Memory B cell (primary cell): Measurements from ENCODE around the gene NAA38.

Experiments used
- ATAC-seq: fragments of 150-1000 bp; cut with Tn5 transposase; 2 replicates; pipeline ENCODE4 v1.10.0; 2021; ENCODE audit warnings: low read depth, mild to moderate bottlenecking, moderate library complexity
- DNase-seq, 2 donors: peaks; one replicate each; pipeline ENCODE4 v3.0.0; 2022; ENCODE audit warnings: low spot score in 2 of 2
- H3K27ac Mint-ChIP-seq: one replicate; pipeline ENCODE4 v1.8.0; 2022; ENCODE audit warnings: mild to moderate bottlenecking, moderate library complexity, mixed read lengths
- H3K27me3 Mint-ChIP-seq: one replicate; pipeline ENCODE4 v1.8.0; 2022; ENCODE audit warnings: mixed read lengths
- H3K36me3 Mint-ChIP-seq: one replicate; pipeline ENCODE4 v1.8.0; 2022; ENCODE audit warnings: mild to moderate bottlenecking, mixed read lengths
- H3K4me1 Mint-ChIP-seq: one replicate; pipeline ENCODE4 v1.8.0; 2022; ENCODE audit warnings: mixed read lengths
- H3K4me3 Mint-ChIP-seq: one replicate; pipeline ENCODE4 v1.8.0; 2022; ENCODE audit warnings: mild to moderate bottlenecking, moderate library complexity, mixed read lengths
- H3K9me3 Mint-ChIP-seq: one replicate; pipeline ENCODE4 v1.8.0; 2022; ENCODE audit warnings: mixed read lengths

The NAA38 gene

DNA sequence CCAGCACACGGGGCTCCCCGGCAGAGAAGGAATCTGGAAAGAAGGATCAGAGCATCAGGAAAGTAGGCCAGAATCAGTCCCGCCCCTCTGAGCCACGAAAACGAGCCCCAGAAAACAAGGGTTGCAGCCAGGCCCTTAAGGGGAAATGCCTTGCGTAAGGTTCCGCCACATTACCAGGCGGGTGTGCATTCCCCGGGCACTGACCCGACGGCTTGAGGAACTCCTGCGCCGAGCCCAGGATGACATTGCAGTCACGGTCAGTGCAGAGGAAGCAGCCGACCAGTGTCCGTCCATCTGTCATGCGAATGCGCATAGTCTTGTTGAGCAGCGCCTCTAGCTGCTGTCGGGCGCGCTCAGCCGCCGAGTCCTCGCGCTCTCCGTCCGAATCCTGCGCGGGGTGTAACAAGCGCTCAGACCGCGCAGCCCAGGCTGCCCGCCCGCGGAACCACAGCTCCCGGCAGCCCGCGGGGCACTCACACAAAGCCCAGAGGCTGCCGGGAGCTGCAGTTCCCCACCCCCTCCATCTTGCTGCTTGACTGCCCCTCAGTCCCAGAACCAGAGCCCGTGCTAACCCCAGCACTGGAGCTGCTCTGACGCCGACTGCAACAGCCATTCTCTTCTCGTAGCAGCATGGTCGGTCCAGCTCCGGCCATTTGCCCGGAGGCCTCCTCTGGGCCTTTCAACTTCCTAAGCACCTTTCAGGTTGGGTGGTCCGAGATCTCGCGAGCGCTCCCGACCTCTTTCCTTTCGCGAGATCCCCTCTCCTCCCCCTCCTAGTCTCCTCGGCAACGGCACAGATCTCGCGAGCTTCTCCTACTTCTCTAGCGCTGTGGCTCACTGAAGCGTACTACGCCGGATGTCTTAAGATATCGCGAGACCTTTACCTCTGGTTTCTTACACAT, at the start of gene NAA38:
Gene NAA38 (minus strand): TSS at position 749 of the 902 bp plus-strand sequence. CDS start 96 bp downstream, at position 653.
- H3K9me3 Mint-ChIP-seq: no peaks in the 10 kb centered on the region
- peaks cover 8% of the 10 kb centered on the region for H3K4me1 Mint-ChIP-seq
- H3K27me3 Mint-ChIP-seq: no peaks in the 10 kb centered on the region
- DNase-seq (peak; percentile 91 to 92), ATAC-seq (peak; percentile 81)
- peaks cover 2% of the 10 kb centered on the region for H3K36me3 Mint-ChIP-seq
- no peak within 1 kb of the TSS for H3K27ac Mint-ChIP-seq
- no peak within 1 kb of the TSS for H3K4me3 Mint-ChIP-seq

DNA sequence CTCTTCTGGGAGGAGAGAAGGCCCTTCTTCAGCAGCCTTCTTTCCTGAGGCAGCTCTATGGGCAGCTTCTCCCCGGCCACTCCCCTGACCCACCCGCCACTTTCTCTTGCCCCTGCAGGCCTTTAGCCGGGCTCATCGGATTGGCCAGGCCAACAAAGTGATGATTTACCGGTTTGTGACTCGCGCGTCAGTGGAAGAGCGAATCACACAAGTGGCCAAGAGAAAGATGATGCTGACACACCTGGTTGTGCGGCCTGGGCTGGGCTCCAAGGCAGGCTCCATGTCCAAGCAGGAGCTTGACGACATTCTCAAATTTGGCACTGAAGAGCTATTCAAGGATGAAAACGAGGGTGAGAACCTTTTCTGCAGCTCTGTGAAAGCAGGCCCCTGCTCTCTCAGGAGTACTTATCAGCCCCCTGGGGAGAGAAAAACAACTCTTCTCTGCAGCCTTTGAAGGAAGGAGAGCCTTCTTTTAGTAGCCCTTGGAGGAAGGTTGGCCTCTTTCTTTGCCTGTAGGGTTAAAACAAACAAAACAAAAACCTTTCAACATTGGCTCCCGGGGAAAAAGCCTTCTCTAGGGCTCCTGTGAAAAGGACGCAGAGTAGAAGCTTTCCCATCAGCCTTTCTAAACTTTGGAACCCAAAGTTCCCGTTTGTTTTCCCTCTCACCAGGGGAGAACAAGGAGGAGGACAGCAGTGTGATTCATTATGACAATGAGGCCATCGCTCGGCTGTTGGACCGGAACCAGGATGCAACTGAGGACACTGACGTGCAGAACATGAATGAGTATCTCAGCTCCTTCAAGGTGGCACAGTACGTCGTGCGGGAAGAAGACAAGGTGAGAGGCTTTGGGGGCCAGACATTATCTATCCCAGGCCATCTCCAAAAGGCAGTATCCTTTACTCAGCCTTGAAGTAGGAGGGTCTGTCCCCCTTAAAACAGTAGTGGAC, 46.1 kb upstream of the NAA38 start:
- no peak overlapping the region for H3K4me3 Mint-ChIP-seq
- ATAC-seq: no peak
- H3K4me1 Mint-ChIP-seq: no peaks in the 10 kb centered on the region
- DNase-seq: no peak
- peaks cover 37% of the 10 kb centered on the region for H3K36me3 Mint-ChIP-seq
- H3K27me3 Mint-ChIP-seq: no peaks in the 10 kb centered on the region
- H3K9me3 Mint-ChIP-seq: no peaks in the 10 kb centered on the region
- H3K27ac Mint-ChIP-seq: no peak overlapping the region

GRCh38 chr17:7897773-7898172, 40.4 kb upstream of the NAA38 start:
- H3K9me3 Mint-ChIP-seq: no peaks in the 10 kb centered on the region
- DNase-seq (no peak), ATAC-seq (peak; percentile 44)
- H3K27me3 Mint-ChIP-seq: no peaks in the 10 kb centered on the region
- H3K4me3 Mint-ChIP-seq: no peak overlapping the region
- H3K27ac Mint-ChIP-seq: no peak overlapping the region
- no peaks in the 10 kb centered on the region for H3K4me1 Mint-ChIP-seq
- H3K36me3 Mint-ChIP-seq: peaks cover 30% of the 10 kb centered on the region

DNA sequence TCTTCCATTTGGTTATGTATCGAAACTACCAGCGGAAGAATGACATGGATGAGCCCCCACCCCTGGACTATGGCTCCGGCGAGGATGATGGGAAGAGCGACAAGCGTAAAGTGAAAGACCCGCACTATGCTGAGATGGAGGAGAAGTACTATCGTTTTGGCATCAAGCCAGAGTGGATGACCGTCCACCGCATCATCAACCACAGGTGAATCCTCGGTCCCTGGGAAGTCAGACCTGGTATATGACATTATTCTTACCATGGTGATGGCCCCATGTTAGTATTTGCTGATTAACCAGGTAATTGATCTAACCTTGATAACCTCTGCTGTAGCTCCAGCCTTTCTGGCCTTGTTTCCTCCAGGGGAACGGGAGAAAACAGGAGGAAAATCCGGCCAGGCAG, 39.7 kb upstream of the NAA38 start:
- Mint-ChIP-seq H3K4me3 (no peak overlapping the region), H3K27ac (peak overlapping the region; percentile 1), H3K27me3 (no peaks in the 10 kb centered on the region), H3K4me1 (no peaks in the 10 kb centered on the region), H3K9me3 (no peaks in the 10 kb centered on the region), H3K36me3 (peaks cover 27% of the 10 kb centered on the region)
- ATAC-seq (no peak), DNase-seq (no peak)

DNA sequence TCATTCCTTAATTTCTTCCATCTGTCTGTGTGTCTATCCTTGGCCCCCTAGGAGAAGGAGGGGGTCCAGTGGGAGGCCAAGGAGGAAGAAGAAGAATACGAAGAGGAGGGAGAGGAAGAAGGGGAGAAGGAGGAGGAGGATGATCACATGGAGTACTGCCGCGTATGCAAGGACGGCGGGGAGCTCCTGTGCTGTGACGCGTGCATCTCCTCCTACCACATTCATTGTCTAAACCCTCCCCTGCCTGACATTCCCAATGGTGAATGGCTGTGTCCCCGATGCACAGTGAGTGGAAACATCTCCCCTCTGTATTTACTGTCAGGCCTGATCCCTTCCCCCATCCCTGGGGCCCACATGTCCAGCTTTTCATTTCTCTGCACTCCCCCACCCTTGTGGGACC, 37.5 kb upstream of the NAA38 start:
- ATAC-seq (no peak), DNase-seq (no peak)
- Mint-ChIP-seq H3K9me3 (no peaks in the 10 kb centered on the region), H3K4me3 (no peak overlapping the region), H3K36me3 (peaks cover 21% of the 10 kb centered on the region), H3K27ac (no peak overlapping the region), H3K4me1 (no peaks in the 10 kb centered on the region), H3K27me3 (no peaks in the 10 kb centered on the region)

GRCh38 chr17:7894226-7894625, 36.9 kb upstream of the NAA38 start:
- H3K27ac Mint-ChIP-seq: no peak overlapping the region
- no peaks in the 10 kb centered on the region for H3K4me1 Mint-ChIP-seq
- ATAC-seq: no peak
- H3K9me3 Mint-ChIP-seq: no peaks in the 10 kb centered on the region
- H3K36me3 Mint-ChIP-seq: peaks cover 17% of the 10 kb centered on the region
- no peak overlapping the region for H3K4me3 Mint-ChIP-seq
- no peak for DNase-seq
- H3K27me3 Mint-ChIP-seq: no peaks in the 10 kb centered on the region

DNA sequence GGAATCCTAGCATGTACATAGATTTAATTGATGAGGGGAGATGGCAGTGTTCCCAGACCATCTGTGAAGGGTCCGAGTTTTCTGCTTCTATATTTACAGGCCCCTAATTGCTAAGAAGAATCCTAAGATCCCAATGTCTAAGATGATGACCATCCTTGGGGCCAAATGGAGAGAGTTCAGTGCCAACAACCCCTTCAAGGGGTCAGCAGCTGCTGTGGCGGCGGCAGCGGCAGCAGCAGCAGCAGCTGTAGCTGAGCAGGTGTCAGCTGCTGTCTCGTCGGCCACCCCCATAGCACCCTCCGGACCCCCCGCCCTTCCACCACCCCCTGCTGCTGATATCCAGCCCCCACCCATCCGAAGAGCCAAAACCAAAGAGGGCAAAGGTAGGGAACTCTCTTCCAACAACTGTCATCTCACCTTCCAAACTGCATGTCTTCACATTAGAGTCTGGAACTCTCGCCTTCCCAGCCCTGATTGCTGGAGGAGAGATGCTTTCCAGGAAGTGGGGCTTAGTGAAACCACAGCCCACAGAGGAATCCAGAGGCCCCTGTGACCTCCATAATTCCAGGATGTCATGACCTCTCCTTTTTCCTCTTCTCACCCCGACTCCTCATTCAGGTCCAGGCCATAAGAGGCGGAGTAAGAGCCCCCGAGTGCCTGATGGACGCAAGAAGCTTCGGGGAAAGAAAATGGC, 36.0 kb upstream of the NAA38 start:
- Mint-ChIP-seq H3K4me1 (no peaks in the 10 kb centered on the region), H3K36me3 (peaks cover 17% of the 10 kb centered on the region), H3K4me3 (no peak overlapping the region), H3K27me3 (no peaks in the 10 kb centered on the region), H3K27ac (no peak overlapping the region), H3K9me3 (no peaks in the 10 kb centered on the region)
- DNase-seq: no peak
- ATAC-seq: no peak

DNA sequence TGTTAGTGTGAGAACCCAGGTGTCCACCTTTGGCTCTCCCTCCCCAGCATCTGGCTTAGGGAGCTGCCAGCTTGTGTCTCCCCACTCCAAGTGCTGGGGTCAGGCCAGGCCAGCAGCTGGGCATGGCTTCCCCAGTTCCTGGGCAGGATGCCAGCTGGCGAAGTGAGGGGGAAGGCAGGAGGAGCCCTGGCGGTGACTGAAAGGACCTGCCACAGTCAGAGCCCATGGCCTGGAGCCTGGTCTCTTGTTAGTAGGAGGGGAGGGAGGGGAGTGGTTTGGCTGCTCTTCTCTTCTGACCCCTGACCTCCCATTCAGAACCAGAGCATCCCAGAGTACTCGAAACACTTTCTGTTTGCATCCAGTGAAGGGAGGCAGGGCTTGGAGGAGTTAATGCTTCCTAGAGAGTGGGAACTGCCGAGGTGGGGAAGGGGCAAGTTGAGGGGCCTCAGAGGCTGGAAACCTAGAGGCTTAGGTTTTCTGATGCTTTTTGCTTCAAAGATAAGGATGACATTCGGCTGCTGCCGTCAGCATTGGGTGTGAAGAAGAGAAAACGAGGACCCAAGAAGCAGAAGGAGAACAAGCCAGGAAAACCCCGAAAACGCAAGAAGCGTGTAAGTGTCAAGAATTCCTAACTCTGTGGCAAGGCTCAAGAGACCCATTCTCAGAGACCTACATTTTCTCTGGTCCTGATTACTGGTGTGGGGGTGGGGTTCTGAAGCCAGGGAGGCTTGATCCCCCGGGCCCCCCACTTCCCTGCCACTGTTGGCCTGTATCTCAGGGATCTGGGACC, 32.0 kb upstream of the NAA38 start:
- H3K27ac Mint-ChIP-seq: no peak overlapping the region
- DNase-seq: no peak
- H3K4me3 Mint-ChIP-seq: no peak overlapping the region

GRCh38 chr17:7888184-7888920, 31.0 kb upstream of the NAA38 start, which contains the start of gene CHD3:
TSS of gene CHD3 (plus strand) at chr17:7888789. CDS start at chr17:7889001, 212 bp downstream.
- Mint-ChIP-seq H3K4me3 (no peak within 1 kb of the TSS), H3K36me3 (peaks cover 2% of the 10 kb centered on the region), H3K9me3 (no peaks in the 10 kb centered on the region), H3K27ac (no peak within 1 kb of the TSS), H3K4me1 (peaks cover 9% of the 10 kb centered on the region), H3K27me3 (no peaks in the 10 kb centered on the region)
- DNase-seq (no peak), ATAC-seq (no peak)

More for the DNA sequence above, 32.0 kb upstream of the NAA38 start:
- H3K4me1 Mint-ChIP-seq: peaks cover 9% of the 10 kb centered on the region
- no peaks in the 10 kb centered on the region for H3K27me3 Mint-ChIP-seq
- H3K9me3 Mint-ChIP-seq: no peaks in the 10 kb centered on the region
- no peak for ATAC-seq
- peaks cover 2% of the 10 kb centered on the region for H3K36me3 Mint-ChIP-seq

DNA sequence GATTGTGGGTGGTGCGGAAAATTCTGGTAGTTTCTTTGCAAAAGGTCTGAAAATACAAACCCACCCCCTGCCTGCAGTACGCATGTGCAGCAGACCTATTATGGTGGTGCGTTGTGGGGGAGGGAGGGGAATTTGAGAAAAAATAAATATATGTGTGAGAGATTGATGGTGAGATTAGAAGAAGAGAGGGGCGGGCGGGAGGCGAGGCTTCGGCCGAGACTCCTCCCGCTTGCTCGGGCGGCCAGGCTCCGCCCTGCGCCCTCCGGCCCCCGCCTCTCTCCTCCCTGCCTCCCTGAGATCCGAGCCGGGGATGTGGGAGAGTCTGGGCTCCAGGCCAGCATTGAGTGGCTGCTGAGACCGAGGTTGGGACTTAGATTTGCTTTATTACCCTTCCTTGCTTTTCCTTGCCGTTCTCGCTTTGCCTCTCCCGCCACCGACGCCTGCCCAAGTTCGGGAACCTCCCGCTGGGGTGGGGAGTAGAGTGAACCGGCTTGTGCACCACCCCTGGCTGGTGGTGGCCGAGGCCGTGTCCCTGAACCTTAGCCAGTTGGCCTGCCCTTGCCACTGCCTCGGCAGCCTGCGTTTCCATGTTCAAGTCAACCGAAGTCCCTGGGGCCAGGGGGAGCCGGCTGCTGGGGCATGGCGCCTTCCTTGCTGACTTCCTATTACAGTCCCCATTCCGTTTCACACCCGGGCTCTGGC, 30.3 kb upstream of the NAA38 start:
- Mint-ChIP-seq H3K4me1 (peaks cover 9% of the 10 kb centered on the region), H3K27me3 (no peaks in the 10 kb centered on the region), H3K36me3 (peaks cover 2% of the 10 kb centered on the region), H3K9me3 (no peaks in the 10 kb centered on the region), H3K27ac (no peak overlapping the region), H3K4me3 (no peak overlapping the region)
- DNase-seq: peak; percentile 34 to 47
- ATAC-seq: peak; percentile 65

DNA sequence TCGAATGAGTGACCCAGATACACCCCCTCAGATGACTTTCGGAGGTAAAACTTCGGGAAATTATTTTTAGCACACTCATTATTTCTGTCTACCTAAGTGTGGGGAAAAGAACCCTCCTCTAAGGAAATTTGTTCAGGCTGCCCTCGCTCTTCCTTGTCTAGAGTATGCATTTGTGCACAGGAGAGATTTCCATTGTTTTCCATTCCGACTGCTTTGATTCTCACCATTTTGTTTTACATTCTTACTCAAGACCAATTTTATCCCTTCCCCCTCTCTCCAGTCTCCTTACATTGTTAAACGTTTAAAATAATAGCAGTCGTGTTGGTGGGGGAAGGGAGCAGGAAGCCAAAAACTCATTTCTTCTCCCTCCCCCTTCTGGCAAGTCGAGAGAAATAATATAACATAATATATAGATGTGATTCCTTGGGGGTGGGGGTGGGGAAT, 29.7 kb upstream of the NAA38 start:
- peaks cover 2% of the 10 kb centered on the region for H3K36me3 Mint-ChIP-seq
- H3K4me1 Mint-ChIP-seq: peaks cover 9% of the 10 kb centered on the region
- ATAC-seq: no peak
- H3K27me3 Mint-ChIP-seq: no peaks in the 10 kb centered on the region
- no peak overlapping the region for H3K27ac Mint-ChIP-seq
- H3K4me3 Mint-ChIP-seq: no peak overlapping the region
- no peaks in the 10 kb centered on the region for H3K9me3 Mint-ChIP-seq
- no peak for DNase-seq
